NCI-H748 (cell line): Measurements from ENCODE around the gene EPB41L1.

Experiments used
- DNase-seq: peaks from one replicate; lab custom pipeline; 2025; ENCODE audit not compliant: unreplicated experiment; lab: John Stamatoyannopoulos, UW

EPB41L1 gene

GRCh38 chr20:36275441-36276189 is 121.1 kb downstream of the EPB41L1 start:
- DNase-seq = no peak

GRCh38 chr20:36277546-36277945 is 123.0 kb downstream of the EPB41L1 start:
- no peak for DNase-seq

GRCh38 chr20:36279362-36279761 is 124.8 kb downstream of the EPB41L1 start:
- no peak for DNase-seq

GRCh38 chr20:36279776-36280175 is 125.2 kb downstream of the EPB41L1 start:
- DNase-seq = no peak

- DNase-seq = no peak
Observed at GRCh38 chr20:36281785-36282380, 127.3 kb downstream of the EPB41L1 start.
